ENCODE measurements around the gene ARMC3. TPM values are rescaled to one million over a fixed set of nuclear protein-coding genes. Genes with fewer than 3 reads are reported as not detected.
A peak's percentile ranks its signal among the peaks of the same experiment; 100 is the strongest.
"Not testable (repeated sequence)": the region's sequence is repeated elsewhere in the genome, so short reads cannot be mapped to it uniquely, and the experiment has no call there.

ARMC3 gene
- total RNA-seq, 2 donors from 2014 or later: not detected

GRCh38 chr10:23063973-23064812, 136.3 kb downstream of the ARMC3 start:
- DNase-seq (no peak), ATAC-seq (no peak)
- intact Hi-C loops (cut with DNase I): loop anchor here in 1 of 2 donors (10.0 kb wide), 1 partner anchor 69 kb away; no protein-coding TSS in a partner anchor

DNA sequence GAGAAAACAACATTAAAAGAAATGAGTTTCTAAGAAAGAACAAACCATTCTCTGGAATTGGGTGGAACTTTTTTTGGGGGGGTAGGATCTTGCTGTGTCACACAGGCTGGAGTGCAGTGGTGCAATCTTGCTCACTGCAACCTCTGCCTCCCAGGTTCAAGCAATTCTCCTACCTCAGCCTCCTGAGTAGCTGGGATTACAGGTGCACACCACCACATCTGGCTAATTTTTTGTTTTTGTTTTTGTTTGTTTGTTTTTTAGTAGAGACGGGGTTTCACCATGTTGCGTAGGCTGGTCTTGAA, 136.9 kb downstream of the ARMC3 start:
- intact Hi-C loops (cut with DNase I): loop anchor here in 1 of 2 donors (10.0 kb wide), 1 partner anchor 70 kb away; no protein-coding TSS in a partner anchor
- not testable (repeated sequence) for ATAC-seq, DNase-seq

- DNase-seq (peak; percentile 83), ATAC-seq (peak; percentile 95 to 97)
- intact Hi-C loops (cut with DNase I): loop anchor here in 1 of 2 donors (10.0 kb wide), 1 partner anchor 71 kb away; no protein-coding TSS in a partner anchor
Measured at GRCh38 chr10:23065181-23065948, 137.5 kb downstream of the ARMC3 start.

GRCh38 chr10:23067337-23067736, 139.5 kb downstream of the ARMC3 start:
- ATAC-seq (no peak), DNase-seq (no peak)
- intact Hi-C loops (cut with DNase I): loop anchor here in 1 of 2 donors (10.0 kb wide), 1 partner anchor 73 kb away; no protein-coding TSS in a partner anchor

DNA sequence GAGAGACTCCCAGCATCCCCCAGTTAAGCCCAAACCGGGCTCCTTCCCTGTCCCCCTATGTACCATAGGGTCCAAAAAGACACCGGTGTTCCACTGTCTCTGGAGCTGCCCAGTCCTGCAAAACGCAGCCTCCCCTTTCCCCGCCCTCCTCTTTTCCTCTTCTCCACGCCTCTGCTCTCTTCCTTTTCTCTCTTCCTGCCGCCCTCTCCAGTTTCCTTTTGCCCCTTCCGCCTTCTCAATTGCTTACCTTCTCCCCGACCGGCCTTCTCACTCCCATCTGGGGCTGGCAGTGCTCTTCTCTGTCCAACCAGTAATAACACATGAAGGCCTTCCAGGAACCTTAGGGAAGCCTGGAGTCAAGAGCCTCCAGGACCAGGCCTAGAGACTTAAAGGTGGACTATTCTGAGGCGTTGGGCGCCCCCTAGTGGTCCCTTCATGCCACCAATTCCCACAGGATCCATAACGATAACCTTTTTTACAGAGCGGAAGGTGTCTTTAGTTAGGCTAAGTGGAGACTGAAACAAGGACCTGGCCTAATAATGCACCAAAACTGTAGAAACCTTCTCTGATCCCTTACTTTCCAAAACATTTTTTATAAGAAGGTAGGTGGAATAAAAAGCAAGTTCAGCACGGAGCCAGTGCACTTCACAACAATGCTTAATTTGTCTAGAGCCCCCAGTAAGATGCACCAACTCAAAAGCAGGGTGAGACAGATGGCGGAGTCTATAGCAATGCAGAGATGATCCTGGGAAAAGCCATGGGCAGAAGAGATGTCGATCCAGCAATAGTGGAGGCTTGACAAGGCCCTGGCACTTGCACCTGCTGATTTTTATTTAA, 140.3 kb downstream of the ARMC3 start:
- DNase-seq: peak; percentile 84
- intact Hi-C loops (cut with DNase I): loop anchor here in 1 of 2 donors (10.0 kb wide), 1 partner anchor 73 kb away; no protein-coding TSS in a partner anchor
- peak; percentile 68 to 70 for ATAC-seq

GRCh38 chr10:23069019-23069815, 141.4 kb downstream of the ARMC3 start:
- no peak for DNase-seq
- ATAC-seq: no peak
- intact Hi-C loops (cut with DNase I): loop anchor here in 1 of 2 donors (10.0 kb wide), 1 partner anchor 74 kb away; no protein-coding TSS in a partner anchor

DNA sequence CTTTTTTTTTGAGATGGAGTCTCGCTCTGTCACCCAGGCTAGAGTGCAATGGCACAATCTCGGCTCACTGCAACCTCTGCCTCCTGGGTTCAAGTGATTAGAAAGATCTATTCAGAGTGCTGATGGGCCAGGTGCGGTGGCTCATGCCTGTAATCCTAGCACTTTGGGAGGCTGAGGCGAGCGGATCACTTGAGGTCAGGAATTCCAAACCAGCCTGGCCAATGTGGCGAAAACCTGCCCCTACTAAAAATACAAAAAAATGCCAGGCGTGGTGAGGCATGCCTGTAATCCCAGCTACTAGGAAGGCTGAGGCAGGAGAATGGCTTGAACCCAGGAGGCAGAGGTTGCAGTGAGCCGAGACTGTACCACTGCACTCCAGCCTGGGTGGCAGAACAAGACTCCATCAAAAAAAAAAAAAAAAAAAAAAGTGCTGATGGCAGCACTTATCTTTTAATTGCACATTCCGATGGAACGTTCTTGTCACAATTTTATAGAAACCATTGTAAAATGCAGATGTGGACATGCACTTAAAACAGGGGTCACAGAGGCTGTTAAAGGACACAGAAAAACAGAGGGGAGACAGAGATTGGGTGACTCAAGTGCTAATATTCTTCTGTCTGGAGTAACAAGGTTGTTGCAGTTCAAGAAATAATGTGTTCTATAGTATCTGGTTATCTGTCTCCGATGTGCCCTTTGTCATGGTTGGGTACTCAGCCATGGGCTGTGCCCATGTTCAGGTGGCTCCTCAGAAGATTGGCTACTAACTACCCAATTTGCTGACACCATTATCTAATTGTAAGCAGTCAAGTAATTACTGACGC, 142.4 kb downstream of the ARMC3 start:
- intact Hi-C loops (cut with DNase I); DNase-seq; ATAC-seq: not testable (repeated sequence)

GRCh38 chr10:23070913-23071218, 143.0 kb downstream of the ARMC3 start:
- DNase-seq: no peak
- no peak for ATAC-seq
- intact Hi-C loops (cut with DNase I): no loop called here

GRCh38 chr10:23072593-23072992, 144.7 kb downstream of the ARMC3 start:
- peak; percentile 42 for DNase-seq
- intact Hi-C loops (cut with DNase I); ATAC-seq: not testable (repeated sequence)

DNA sequence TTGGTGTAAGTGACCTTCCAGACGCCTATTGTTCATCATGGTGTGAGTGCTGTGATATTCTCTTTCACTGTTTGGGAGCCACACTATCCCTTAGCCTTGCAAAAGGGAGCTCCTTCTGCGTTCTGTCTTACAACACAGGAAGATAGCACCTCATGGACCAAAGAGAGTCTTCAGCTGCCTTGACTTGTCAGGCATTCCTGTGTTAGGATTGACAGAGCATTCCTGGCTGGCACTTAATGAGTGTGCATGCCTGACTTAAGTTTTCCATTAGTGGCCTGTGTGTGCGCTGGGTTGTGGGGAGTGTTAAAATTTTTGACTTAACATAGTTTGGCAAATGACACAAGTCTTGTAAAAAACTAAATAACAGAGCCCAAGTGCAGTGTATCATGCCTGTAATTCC, 145.7 kb downstream of the ARMC3 start:
- ATAC-seq: no peak
- no peak for DNase-seq
- intact Hi-C loops (cut with DNase I): no loop called here

- no peak for ATAC-seq
- intact Hi-C loops (cut with DNase I): no loop called here
- DNase-seq: no peak
Measured at GRCh38 chr10:23075672-23076071, 147.8 kb downstream of the ARMC3 start.

DNA sequence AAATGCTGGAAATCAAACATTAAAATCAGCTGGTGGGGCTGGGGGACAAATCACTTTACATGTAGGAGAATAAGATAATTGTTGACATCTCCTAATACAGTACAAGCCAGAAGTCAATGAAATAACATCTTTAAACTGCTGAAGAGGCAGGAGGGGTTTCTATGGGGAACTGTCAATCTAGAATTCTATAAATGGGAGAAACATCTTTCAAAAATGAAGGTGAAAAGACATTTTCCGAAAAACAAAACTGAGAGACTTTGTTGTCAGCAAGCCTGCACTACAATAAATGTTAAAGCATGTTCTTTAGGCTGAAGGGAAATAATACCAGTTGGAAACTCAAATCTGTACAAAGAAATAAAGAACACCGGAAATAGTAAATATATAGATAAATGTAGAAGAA, 150.3 kb downstream of the ARMC3 start:
- intact Hi-C loops (cut with DNase I): no loop called here
- DNase-seq: no peak
- no peak for ATAC-seq

DNA sequence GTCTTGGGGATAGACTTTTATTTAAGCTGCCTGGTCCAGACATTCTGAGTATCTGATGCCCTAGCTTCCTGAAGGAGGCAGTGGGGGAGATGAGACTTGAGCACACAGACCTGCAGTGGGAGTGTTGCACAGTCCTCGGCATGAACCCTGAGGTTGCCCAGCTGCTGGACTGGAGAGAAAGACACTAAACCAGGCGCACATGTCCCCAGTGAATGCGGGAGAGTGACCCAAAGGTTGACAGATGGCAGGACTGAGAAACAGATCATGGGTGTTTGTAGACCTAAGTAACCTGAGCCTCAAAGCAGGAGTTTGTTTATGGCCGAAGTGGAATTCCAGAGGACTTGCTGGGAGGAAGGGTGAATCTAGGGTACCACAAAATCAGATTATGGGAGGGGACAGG, 151.8 kb downstream of the ARMC3 start:
- intact Hi-C loops (cut with DNase I): no loop called here
- no peak for ATAC-seq
- no peak for DNase-seq

DNA sequence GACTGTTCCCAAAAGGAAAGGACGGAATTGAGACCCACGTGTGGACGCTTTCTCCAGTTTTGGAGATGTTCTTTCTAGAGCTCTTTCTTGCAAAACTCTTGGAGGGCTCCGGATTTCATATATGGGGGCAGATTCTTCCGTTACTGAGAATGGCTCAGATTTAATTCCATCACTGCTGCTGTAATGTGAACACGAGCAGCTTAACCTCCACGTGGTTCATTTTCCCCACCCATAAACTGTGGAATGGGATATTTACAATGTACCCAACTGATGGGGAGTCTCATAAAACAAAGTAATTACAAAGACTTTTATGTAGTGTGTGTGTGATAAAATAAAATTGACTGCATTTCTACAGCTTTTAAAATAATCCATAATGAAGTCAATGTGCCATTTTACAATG, 152.4 kb downstream of the ARMC3 start:
- no peak for ATAC-seq
- DNase-seq: no peak

DNA sequence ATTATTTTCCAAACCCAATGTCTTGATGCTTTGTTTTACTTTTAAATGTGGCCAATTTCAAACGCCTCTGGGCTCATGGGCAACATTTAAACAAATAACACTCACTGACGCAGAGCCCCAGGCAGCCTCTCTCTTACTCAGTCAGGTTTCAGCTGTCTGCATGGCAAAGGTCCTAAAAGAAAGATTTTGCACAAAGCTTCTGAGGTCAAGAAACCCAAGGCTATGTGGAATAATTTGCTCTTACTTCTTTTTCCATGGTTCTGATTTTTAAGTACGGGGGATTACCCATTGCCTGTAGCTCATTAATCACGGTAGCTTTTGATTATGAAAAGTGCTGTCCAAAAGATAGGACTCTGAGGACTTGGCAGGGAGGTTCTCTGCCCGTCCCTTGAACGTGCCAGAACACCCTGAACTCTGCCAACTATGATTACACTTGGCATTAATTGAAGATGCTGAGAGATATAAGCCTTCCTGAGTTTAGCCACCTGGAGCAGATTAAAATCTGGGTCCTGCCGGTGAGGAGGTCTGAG, 153.4 kb downstream of the ARMC3 start:
- peak; percentile 79 to 90 for ATAC-seq
- intact Hi-C loops (cut with DNase I): no loop called here
- DNase-seq: no peak

More for the DNA sequence above, 152.4 kb downstream of the ARMC3 start:
- intact Hi-C loops (cut with DNase I): no loop called here

DNA sequence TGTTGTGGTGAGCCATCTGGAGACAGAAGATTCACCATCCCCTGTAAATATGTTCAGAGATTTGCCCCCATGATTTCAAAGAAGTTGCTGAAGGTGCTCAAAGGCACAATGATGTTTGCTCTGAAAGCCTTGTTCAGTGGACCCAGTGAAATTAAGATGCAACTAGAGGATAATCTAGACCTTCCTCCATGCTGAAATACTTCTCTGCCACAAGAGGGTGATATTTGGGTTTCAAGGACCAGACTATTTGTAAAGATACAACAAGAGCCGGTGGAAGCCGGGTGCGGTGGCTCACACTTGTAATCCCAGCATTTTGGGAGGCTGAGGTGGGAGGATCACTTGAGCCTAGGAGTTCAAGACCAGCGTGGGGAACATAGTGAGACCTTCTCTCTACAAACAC, 154.0 kb downstream of the ARMC3 start:
- intact Hi-C loops (cut with DNase I): no loop called here

More for the DNA sequence above, 154.0 kb downstream of the ARMC3 start:
- ATAC-seq (peak; percentile 38), DNase-seq (no peak)

All from left cardiac atrium (tissue), 4 donors.